OCI-LY3 (cell line): ENCODE measurements around the gene SAMM50.
A peak's percentile ranks its signal among the peaks of the same experiment; 100 is the strongest.

Experiments
- H2AFZ ChIP-seq: fragments of 200-600, 300-600 bp; shearing (Covaris generic); 2 replicates; pipeline ENCODE4 v1.6.0; 2014; ENCODE audit warnings: antibody characterized with exemption, low read depth, low read length
- H3K27ac ChIP-seq: fragments of 200-600, 300-600 bp; sonication (generic); 2 replicates; pipeline ENCODE4 v1.5.1; 2014; ENCODE audit warnings: mild to moderate bottlenecking, low read length, moderate library complexity, mixed read lengths
- H3K27me3 ChIP-seq: fragments of 200-600, 300-600 bp; sonication (generic); 2 replicates; pipeline ENCODE4 v1.6.1; 2014; ENCODE audit warnings: low read depth, low read length, mixed read lengths
- H3K36me3 ChIP-seq: fragments of 200-600, 300-600 bp; sonication (generic); replicated peaks from 2 replicates; pipeline ENCODE3; 2014; ENCODE audit warnings: low read depth, low read length, mixed read lengths
- H3K4me1 ChIP-seq: fragments of 300-600, 200-600 bp; sonication (generic); 2 replicates; pipeline ENCODE4 v1.6.1; 2014; ENCODE audit warnings: low read length, mixed read lengths
- H3K4me2 ChIP-seq: fragments of 200-600, 300-600 bp; sonication (generic); 2 replicates; pipeline ENCODE4 v1.6.1; 2014; ENCODE audit warnings: low read length, mixed read lengths
- H3K4me3 ChIP-seq: fragments of 300-600, 200-600 bp; sonication (generic); 2 replicates; pipeline ENCODE4 v1.5.1; 2014; ENCODE audit warnings: antibody characterized with exemption, mild to moderate bottlenecking, low read length, moderate library complexity
- H3K79me2 ChIP-seq: fragments of 300-600, 200-600 bp; shearing (Covaris generic); 2 replicates; pipeline ENCODE4 v1.6.1; 2014; ENCODE audit warnings: mild to moderate bottlenecking, low read length, mixed read lengths
- H3K9ac ChIP-seq: fragments of 300-600, 200-600 bp; shearing (Covaris generic); 2 replicates; pipeline ENCODE4 v1.6.0; 2014; ENCODE audit warnings: mild to moderate bottlenecking, low read length, moderate library complexity
- H3K9me3 ChIP-seq: fragments of 200-600, 300-600 bp; shearing (Covaris generic); 2 replicates; pipeline ENCODE4 v1.6.1; 2014; ENCODE audit warnings: low read length, mixed read lengths; ENCODE audit not compliant: insufficient read depth
- H4K20me1 ChIP-seq: fragments of 200-600, 300-600 bp; sonication (generic); 2 replicates; pipeline ENCODE4 v1.6.1; 2016; ENCODE audit warnings: low read length, mixed read lengths; ENCODE audit not compliant: insufficient read depth
- EZH2phosphoT487 ChIP-seq: fragments of 200-600 bp; shearing (Covaris generic); IDR thresholded peaks from 2 replicates; pipeline ENCODE4 v1.6.1; 2018; ENCODE audit warnings: antibody characterized with exemption, mixed run types, low read depth
- TF ChIP-seq, protein P1 (sequence below): fragments of 200-600, 300-600 bp; sonication (generic); IDR thresholded peaks from 2 replicates; pipeline ENCODE4 v1.5.1; 2014; ENCODE audit warnings: antibody characterized with exemption, low read length, low read depth

The SAMM50 gene

DNA sequence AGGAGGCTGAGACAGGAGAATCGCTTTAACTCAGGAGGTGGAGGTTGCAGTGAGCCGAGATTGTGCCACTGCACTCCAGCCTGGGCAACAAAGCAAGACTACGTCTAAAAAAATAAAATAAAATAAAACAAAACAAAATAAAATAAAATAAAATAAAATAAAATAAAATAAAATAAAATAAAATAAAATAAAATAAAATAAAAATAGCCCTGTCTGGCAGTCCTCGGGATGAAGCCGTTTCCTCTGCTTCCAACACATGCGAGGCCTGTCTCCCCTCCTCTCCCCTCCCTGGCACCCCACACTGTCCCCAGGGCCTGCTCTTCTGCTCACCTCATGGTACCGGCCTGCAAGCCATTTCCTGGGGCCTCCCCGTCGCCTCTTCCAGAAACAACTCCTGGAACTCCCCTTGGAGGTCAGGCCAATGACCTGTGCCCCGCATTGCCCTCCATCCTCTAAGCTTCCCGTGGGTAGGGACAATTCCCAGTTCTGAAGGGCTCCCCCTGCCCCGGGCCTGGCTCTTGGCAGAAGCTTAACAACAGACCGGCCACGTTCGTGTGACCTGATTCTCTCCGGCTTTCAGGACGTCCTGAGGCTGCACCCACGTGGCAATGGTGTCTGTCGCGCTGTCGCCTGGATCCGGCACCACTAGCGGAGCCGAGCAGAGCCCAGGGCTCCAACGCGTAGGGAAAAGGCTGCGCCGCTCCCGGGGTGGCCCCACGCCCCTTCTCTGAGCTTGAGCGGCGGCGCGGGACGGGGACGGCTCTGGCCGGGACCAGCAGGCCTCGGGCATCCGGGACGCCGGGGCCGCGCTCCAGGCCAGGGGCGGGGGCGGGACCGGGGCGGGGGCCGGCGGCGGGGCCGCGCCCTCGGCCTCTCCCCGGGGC lies 68.4 kb downstream of the SAMM50 start:
- H3K27me3 ChIP-seq, result no peaks in the 10 kb centered on the region
- H3K9ac ChIP-seq, result peak overlapping the region; percentile 92
- peak overlapping the region; percentile 92 for H3K4me3 ChIP-seq
- H3K27ac ChIP-seq, result peak overlapping the region; percentile 57
- peak overlapping the region; percentile 29 for H2AFZ ChIP-seq
- peak overlapping the region; percentile 96 for H3K4me2 ChIP-seq
- peaks cover 36% of the 10 kb centered on the region for H3K4me1 ChIP-seq
- peaks cover 11% of the 10 kb centered on the region for H3K36me3 ChIP-seq
- H3K9me3 ChIP-seq, result no peaks in the 10 kb centered on the region
- peaks cover 57% of the 10 kb centered on the region for H3K79me2 ChIP-seq
- H4K20me1 ChIP-seq, result peaks cover 8% of the 10 kb centered on the region
- no peak for TF ChIP-seq EZH2phosphoT487
- TF ChIP-seq, protein P1, sequence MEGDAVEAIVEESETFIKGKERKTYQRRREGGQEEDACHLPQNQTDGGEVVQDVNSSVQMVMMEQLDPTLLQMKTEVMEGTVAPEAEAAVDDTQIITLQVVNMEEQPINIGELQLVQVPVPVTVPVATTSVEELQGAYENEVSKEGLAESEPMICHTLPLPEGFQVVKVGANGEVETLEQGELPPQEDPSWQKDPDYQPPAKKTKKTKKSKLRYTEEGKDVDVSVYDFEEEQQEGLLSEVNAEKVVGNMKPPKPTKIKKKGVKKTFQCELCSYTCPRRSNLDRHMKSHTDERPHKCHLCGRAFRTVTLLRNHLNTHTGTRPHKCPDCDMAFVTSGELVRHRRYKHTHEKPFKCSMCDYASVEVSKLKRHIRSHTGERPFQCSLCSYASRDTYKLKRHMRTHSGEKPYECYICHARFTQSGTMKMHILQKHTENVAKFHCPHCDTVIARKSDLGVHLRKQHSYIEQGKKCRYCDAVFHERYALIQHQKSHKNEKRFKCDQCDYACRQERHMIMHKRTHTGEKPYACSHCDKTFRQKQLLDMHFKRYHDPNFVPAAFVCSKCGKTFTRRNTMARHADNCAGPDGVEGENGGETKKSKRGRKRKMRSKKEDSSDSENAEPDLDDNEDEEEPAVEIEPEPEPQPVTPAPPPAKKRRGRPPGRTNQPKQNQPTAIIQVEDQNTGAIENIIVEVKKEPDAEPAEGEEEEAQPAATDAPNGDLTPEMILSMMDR, result no peak

DNA sequence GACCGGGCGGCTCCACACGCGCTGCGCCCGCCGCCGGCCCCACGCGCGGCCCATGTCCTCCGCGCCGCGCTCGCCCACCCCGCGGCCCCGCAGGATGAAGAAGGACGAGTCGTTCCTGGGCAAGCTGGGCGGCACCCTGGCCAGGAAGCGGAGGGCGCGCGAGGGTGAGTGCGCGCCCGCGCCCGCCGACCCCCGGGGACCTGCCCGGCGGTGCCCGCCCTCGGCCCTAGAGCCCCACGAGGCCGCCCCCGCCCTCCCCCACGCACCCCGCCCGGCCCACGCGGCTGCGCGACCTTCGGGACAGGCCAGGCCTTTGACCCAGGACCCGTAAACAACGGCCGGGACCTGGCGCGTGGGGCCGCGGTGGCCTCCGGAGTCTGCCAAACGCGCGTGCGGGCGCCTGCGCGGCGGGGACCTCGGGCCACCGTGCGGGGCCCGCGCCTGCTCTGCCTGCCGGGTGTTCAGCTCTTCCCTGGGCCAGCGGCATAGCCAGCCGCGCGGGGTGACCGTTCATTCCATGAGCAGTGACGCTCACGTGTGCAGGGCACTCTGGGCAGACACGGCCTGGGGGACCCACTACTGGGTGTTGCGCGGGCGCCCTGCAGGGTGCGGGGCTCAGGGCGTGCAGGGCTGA lies 69.2 kb downstream of the SAMM50 start, which contains the start of gene PARVB:
TSS of gene PARVB (plus strand) at position 15 of the 634 bp plus-strand sequence. CDS start at position 53, 38 bp downstream.
- Histone ChIP-seq H3K4me1 (peaks cover 41% of the 10 kb centered on the region), H3K9me3 (no peaks in the 10 kb centered on the region), H3K4me2 (peak within 1 kb of the TSS; percentile 98), H3K4me3 (peak within 1 kb of the TSS; percentile 92), H4K20me1 (peaks cover 13% of the 10 kb centered on the region), H3K36me3 (peaks cover 12% of the 10 kb centered on the region), H2AFZ (peak within 1 kb of the TSS; percentile 29), H3K27ac (peak within 1 kb of the TSS; percentile 85), H3K79me2 (peaks cover 65% of the 10 kb centered on the region), H3K27me3 (no peaks in the 10 kb centered on the region), H3K9ac (peak within 1 kb of the TSS; percentile 92)
- TF ChIP-seq, protein P1, result no peak
- TF ChIP-seq EZH2phosphoT487, result no peak

DNA sequence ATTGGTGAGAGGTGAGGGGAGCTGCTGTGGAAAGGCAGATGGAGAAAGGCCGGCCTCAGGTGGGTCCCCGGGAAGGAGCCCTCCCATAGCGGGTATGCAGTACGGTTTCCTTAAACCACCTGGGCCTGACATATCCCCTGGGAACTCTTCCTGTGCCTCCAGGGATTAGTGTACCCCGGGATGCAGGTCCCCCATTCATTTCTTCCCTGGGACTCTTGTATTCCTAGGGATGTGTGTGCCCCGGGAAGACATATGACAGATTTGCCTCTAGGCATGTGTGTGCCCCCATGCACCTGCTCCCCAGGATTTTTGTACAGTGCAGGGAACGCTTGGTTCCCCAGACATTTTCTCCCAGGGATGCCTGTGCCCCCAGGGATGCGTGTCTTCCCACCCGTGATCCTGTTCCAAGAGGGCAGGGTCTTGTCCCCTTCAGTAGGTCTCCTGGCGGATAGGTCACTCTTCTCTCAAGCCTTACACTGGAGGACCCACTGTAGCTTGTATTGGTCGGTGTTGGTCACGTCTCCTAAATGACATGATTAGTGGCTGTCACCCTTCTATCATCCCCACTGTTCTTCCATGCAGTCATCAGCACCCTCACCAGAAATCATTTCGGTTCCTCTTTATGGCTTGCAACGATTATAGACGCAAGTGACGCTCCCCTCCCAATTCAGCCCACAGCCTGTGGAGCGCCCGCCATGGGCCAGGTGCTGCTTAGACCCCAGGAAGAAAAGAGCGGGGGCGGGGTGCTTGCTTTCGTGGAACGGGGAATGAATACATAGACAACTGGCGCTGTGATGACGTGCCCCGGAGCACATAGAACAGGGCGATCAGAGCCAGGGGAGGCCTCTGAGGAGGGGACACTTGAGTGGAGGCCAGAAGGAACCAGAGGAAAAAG lies 70.2 kb downstream of the SAMM50 start:
- H3K4me3 ChIP-seq, result peak overlapping the region; percentile 92
- peak overlapping the region; percentile 98 for H3K4me2 ChIP-seq

More for the DNA sequence above, 70.2 kb downstream of the SAMM50 start:
- peak overlapping the region; percentile 76 for H3K9ac ChIP-seq
- no peak overlapping the region for H2AFZ ChIP-seq
- H3K79me2 ChIP-seq, result peaks cover 74% of the 10 kb centered on the region
- peak overlapping the region; percentile 85 for H3K27ac ChIP-seq
- H3K4me1 ChIP-seq, result peaks cover 41% of the 10 kb centered on the region
- H4K20me1 ChIP-seq, result peaks cover 20% of the 10 kb centered on the region
- no peak for TF ChIP-seq EZH2phosphoT487
- TF ChIP-seq, protein P1, result no peak; the same call in 1 of the 2 replicates
- no peaks in the 10 kb centered on the region for H3K27me3 ChIP-seq
- peaks cover 12% of the 10 kb centered on the region for H3K36me3 ChIP-seq
- H3K9me3 ChIP-seq, result no peaks in the 10 kb centered on the region
